ENCODE results near the gene HBA2. TPM values are rescaled to one million over a fixed set of nuclear protein-coding genes. Genes with fewer than 3 reads are reported as not detected.
"Not testable (repeated sequence)": the region's sequence is repeated elsewhere in the genome, so short reads cannot be mapped to it uniquely, and the experiment has no call there.

Gene HBA2
- total RNA-seq, 1 donor from 2014 or later, result 0.32 TPM

DNA sequence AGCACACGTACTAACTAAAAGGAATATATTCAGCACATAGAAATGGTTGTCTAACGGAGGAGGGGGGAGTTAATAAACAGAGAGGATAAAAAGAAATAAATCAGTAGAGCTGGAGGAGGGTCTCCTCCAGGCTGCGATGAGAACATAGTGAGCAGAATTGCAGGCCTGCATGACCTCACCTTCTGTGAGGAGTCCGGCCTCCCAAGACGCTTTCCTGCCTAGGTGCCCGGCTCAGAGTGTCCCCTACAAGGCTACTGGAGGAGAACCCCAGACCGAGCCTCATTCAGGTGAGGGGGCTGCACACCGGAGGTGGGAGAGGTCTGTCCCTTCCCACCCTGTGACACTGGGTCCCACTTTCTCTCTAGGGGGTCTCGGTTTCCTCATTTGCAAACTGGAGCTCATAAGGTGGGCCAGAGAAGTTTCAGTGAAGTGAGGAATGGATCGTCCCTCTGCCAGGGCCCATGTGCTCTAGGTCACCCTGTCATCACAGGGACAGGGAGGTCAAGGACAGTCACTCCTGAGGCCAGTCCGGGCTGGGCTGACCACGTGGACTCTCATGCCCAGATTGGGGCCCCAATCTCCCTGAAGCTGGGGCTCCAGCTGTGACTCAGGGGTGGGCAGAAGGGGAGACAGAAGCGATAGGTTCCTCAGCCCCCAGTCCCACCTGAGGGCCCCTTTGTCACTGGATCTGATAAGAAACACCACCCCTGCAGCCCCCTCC, 10.2 kb upstream of the HBA2 start:
- Mint-ChIP-seq H3K36me3 (ENCODE audit: low read depth) (no peaks in the 10 kb centered on the region), H3K9me3 (no peaks in the 10 kb centered on the region), H3K4me3 (ENCODE audit: low read depth) (no peak overlapping the region), H3K4me1 (ENCODE audit: low read depth) (no peaks in the 10 kb centered on the region), H3K27me3 (ENCODE audit: low read depth) (peaks cover 33% of the 10 kb centered on the region), H3K27ac (no peak overlapping the region)
- intact Hi-C loops (cut with micrococcal nuclease), result no loop called here
- DNase-seq (ENCODE audit: low spot score), result no peak

- not testable (repeated sequence) for DNase-seq (ENCODE audit: low spot score)
- H3K27me3 Mint-ChIP-seq (ENCODE audit: low read depth), result peaks cover 36% of the 10 kb centered on the region
Observed at GRCh38 chr16:163139-163538, 9.5 kb upstream of the HBA2 start.

DNA sequence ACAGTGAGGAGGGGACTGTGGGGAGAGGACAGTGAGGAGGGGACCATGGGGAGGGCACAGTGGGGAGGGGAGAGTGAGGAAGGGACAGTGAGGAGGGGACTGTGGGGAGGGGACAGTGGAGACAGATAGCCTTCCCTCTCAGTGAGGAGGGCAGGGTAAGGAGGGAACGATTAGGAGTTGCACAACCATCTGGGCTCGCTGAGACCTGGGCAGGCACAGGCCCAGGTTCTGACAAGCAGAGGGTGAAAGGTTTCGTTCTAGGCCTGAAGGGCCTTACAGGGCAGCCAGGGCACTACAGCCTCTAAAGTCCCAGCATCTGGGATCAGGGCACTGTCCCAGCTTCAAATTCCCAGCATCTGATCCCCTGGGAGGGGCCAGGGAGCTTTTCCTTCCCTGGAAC, 9.0 kb upstream of the HBA2 start:
- DNase-seq (ENCODE audit: low spot score); H3K9me3 Mint-ChIP-seq; H3K27ac Mint-ChIP-seq; H3K36me3 Mint-ChIP-seq (ENCODE audit: low read depth); H3K4me3 Mint-ChIP-seq (ENCODE audit: low read depth); H3K4me1 Mint-ChIP-seq (ENCODE audit: low read depth); intact Hi-C loops (cut with micrococcal nuclease): not testable (repeated sequence)
- H3K27me3 Mint-ChIP-seq (ENCODE audit: low read depth), result peaks cover 38% of the 10 kb centered on the region

More at GRCh38 chr16:163139-163538, 9.5 kb upstream of the HBA2 start:
- H3K27ac Mint-ChIP-seq; H3K4me1 Mint-ChIP-seq (ENCODE audit: low read depth); H3K9me3 Mint-ChIP-seq; H3K4me3 Mint-ChIP-seq (ENCODE audit: low read depth); intact Hi-C loops (cut with micrococcal nuclease); H3K36me3 Mint-ChIP-seq (ENCODE audit: low read depth): not testable (repeated sequence)

DNA sequence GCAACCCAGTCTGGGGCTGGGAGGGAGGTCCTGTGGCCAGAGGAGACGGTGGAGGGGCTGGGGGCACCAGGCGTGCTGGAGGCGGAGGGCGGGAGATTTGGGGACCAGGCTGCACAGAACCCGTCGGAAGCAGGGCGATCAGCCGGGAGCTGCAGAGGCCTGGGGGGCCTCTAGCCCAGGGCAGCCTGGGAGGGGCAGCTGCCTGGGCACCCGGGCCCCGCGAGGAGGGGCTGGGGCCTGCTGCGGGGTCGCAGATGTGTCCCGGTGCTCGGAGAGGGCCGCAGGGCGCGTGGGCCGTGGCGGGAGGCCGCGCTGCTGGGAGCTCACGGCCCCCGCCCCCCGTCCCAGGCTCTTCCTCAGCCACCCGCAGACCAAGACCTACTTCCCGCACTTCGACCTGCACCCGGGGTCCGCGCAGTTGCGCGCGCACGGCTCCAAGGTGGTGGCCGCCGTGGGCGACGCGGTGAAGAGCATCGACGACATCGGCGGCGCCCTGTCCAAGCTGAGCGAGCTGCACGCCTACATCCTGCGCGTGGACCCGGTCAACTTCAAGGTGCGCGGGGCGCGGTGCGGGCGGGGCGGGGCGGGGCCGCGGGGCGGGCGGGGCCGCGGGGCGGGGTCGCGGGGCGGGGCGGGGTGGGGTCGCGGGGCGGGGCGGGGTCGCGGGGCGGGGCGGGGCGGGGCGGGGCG, 8.4 kb upstream of the HBA2 start:
- H3K27ac Mint-ChIP-seq; H3K9me3 Mint-ChIP-seq; H3K36me3 Mint-ChIP-seq (ENCODE audit: low read depth); DNase-seq (ENCODE audit: low spot score); H3K4me1 Mint-ChIP-seq (ENCODE audit: low read depth); H3K4me3 Mint-ChIP-seq (ENCODE audit: low read depth); intact Hi-C loops (cut with micrococcal nuclease): not testable (repeated sequence)
- H3K27me3 Mint-ChIP-seq (ENCODE audit: low read depth), result peaks cover 40% of the 10 kb centered on the region

DNA sequence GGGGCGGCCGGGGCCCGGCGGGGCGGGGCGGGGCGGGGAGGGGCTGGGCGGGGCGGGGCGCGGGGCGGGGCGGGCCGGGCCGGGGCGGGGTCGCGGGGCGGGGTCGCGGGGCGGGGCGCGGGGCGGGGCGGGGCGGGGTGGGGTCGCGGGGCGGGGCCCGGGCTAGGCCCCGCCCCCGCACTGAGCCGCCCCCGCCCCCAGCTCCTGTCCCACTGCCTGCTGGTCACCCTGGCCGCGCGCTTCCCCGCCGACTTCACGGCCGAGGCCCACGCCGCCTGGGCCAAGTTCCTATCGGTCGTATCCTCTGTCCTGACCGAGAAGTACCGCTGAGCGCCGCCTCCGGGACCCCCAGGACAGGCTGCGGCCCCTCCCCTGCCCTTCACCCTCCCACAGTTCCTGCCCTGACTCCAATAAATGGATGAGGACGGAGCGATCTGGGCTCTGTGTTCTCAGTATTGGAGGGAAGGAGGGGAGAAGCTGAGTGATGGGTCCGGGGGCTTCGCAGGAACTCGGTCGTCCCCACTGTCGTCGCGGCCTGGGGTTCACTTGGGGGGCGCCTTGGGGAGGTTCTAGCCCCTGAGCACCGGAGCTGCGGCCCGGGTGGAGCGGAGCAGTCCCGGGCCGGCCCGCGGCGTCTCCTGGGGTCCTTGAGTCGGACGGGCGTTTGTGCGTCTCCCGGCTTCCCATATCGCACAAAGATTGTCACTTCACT, 7.7 kb upstream of the HBA2 start:
- H3K9me3 Mint-ChIP-seq, result no peaks in the 10 kb centered on the region
- H3K4me1 Mint-ChIP-seq (ENCODE audit: low read depth), result peaks cover 2% of the 10 kb centered on the region
- DNase-seq (ENCODE audit: low spot score), result no peak
- no peak overlapping the region for H3K4me3 Mint-ChIP-seq (ENCODE audit: low read depth)
- intact Hi-C loops (cut with micrococcal nuclease), result no loop called here
- no peak overlapping the region for H3K27ac Mint-ChIP-seq
- H3K36me3 Mint-ChIP-seq (ENCODE audit: low read depth), result no peaks in the 10 kb centered on the region
- H3K27me3 Mint-ChIP-seq (ENCODE audit: low read depth), result peaks cover 41% of the 10 kb centered on the region

GRCh38 chr16:165539-166374, 6.9 kb upstream of the HBA2 start, which contains the start of gene HBM:
TSS of gene HBM (plus strand) at chr16:165978. CDS start at chr16:165998, 20 bp downstream.
- Mint-ChIP-seq H3K27ac (no peak within 1 kb of the TSS), H3K4me1 (ENCODE audit: low read depth) (peaks cover 4% of the 10 kb centered on the region), H3K4me3 (ENCODE audit: low read depth) (no peak within 1 kb of the TSS), H3K27me3 (ENCODE audit: low read depth) (peaks cover 47% of the 10 kb centered on the region), H3K9me3 (no peaks in the 10 kb centered on the region), H3K36me3 (ENCODE audit: low read depth) (no peaks in the 10 kb centered on the region)
- no peak for DNase-seq (ENCODE audit: low spot score)
- intact Hi-C loops (cut with micrococcal nuclease), result no loop called here

DNA sequence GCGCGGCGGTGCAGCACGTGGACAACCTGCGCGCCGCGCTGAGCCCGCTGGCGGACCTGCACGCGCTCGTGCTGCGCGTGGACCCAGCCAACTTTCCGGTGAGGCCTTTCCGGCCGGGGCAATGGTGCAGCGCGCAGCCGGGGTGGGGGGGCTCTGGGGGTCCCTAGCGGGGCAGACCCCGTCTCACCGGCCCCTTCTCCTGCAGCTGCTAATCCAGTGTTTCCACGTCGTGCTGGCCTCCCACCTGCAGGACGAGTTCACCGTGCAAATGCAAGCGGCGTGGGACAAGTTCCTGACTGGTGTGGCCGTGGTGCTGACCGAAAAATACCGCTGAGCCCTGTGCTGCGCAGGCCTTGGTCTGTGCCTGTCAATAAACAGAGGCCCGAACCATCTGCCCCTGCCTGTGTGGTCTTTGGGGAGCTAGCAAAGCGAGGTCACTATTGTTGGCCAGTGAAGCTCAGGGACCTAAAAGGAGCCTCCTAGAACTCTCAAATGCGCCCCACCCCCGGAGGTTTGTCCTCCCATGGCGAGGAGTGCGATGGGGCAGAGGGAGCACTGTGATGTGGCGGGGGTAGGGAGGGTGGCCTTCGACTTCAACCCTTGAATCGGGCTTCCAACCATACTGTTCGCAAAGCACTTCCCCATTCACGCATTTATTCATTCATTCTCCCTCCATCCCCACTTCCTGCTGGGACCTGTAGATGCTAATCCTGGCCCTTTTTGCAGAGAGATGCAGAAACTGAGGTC, 6.1 kb upstream of the HBA2 start:
- peaks cover 4% of the 10 kb centered on the region for H3K4me1 Mint-ChIP-seq (ENCODE audit: low read depth)
- no peaks in the 10 kb centered on the region for H3K9me3 Mint-ChIP-seq
- no peak overlapping the region for H3K27ac Mint-ChIP-seq
- H3K36me3 Mint-ChIP-seq (ENCODE audit: low read depth), result no peaks in the 10 kb centered on the region
- intact Hi-C loops (cut with micrococcal nuclease), result no loop called here
- peaks cover 53% of the 10 kb centered on the region for H3K27me3 Mint-ChIP-seq (ENCODE audit: low read depth)
- H3K4me3 Mint-ChIP-seq (ENCODE audit: low read depth), result no peak overlapping the region
- DNase-seq (ENCODE audit: low spot score), result no peak

GRCh38 chr16:167122-167690, 5.5 kb upstream of the HBA2 start:
- H3K27me3 Mint-ChIP-seq (ENCODE audit: low read depth), result peaks cover 56% of the 10 kb centered on the region
- no peak overlapping the region for H3K27ac Mint-ChIP-seq
- no peak for DNase-seq (ENCODE audit: low spot score)
- peaks cover 4% of the 10 kb centered on the region for H3K4me1 Mint-ChIP-seq (ENCODE audit: low read depth)
- H3K36me3 Mint-ChIP-seq (ENCODE audit: low read depth), result no peaks in the 10 kb centered on the region
- H3K9me3 Mint-ChIP-seq, result no peaks in the 10 kb centered on the region
- no peak overlapping the region for H3K4me3 Mint-ChIP-seq (ENCODE audit: low read depth)
- intact Hi-C loops (cut with micrococcal nuclease), result no loop called here

- no peaks in the 10 kb centered on the region for H3K36me3 Mint-ChIP-seq (ENCODE audit: low read depth)
- intact Hi-C loops (cut with micrococcal nuclease), result no loop called here
- peaks cover 57% of the 10 kb centered on the region for H3K27me3 Mint-ChIP-seq (ENCODE audit: low read depth)
- H3K4me3 Mint-ChIP-seq (ENCODE audit: low read depth), result no peak overlapping the region
- DNase-seq (ENCODE audit: low spot score), result no peak
- H3K9me3 Mint-ChIP-seq, result no peaks in the 10 kb centered on the region
- peaks cover 4% of the 10 kb centered on the region for H3K4me1 Mint-ChIP-seq (ENCODE audit: low read depth)
- H3K27ac Mint-ChIP-seq, result no peak overlapping the region
Observed at GRCh38 chr16:168424-168823, 4.3 kb upstream of the HBA2 start.

GRCh38 chr16:169014-169413, 3.7 kb upstream of the HBA2 start:
- intact Hi-C loops (cut with micrococcal nuclease), result no loop called here
- H3K9me3 Mint-ChIP-seq, result no peaks in the 10 kb centered on the region
- peaks cover 58% of the 10 kb centered on the region for H3K27me3 Mint-ChIP-seq (ENCODE audit: low read depth)
- no peak overlapping the region for H3K4me3 Mint-ChIP-seq (ENCODE audit: low read depth)
- no peak for DNase-seq (ENCODE audit: low spot score)
- H3K36me3 Mint-ChIP-seq (ENCODE audit: low read depth), result no peaks in the 10 kb centered on the region
- no peak overlapping the region for H3K27ac Mint-ChIP-seq
- H3K4me1 Mint-ChIP-seq (ENCODE audit: low read depth), result peaks cover 6% of the 10 kb centered on the region

GRCh38 chr16:170088-170507, 2.6 kb upstream of the HBA2 start:
- H3K4me3 Mint-ChIP-seq (ENCODE audit: low read depth); intact Hi-C loops (cut with micrococcal nuclease); H3K9me3 Mint-ChIP-seq; DNase-seq (ENCODE audit: low spot score); H3K27ac Mint-ChIP-seq; H3K36me3 Mint-ChIP-seq (ENCODE audit: low read depth): not testable (repeated sequence)
- Mint-ChIP-seq H3K27me3 (ENCODE audit: low read depth) (peaks cover 67% of the 10 kb centered on the region), H3K4me1 (ENCODE audit: low read depth) (peaks cover 11% of the 10 kb centered on the region)

- Mint-ChIP-seq H3K27me3 (ENCODE audit: low read depth) (peaks cover 69% of the 10 kb centered on the region), H3K9me3 (no peaks in the 10 kb centered on the region), H3K27ac (no peak overlapping the region), H3K4me3 (ENCODE audit: low read depth) (no peak overlapping the region), H3K4me1 (ENCODE audit: low read depth) (peaks cover 11% of the 10 kb centered on the region), H3K36me3 (ENCODE audit: low read depth) (no peaks in the 10 kb centered on the region)
- DNase-seq (ENCODE audit: low spot score), result no peak
- intact Hi-C loops (cut with micrococcal nuclease), result no loop called here
Observed at GRCh38 chr16:170788-171187, 1.9 kb upstream of the HBA2 start.

Measured in activated T-helper 2 cell treated with anti-CD3 and anti-CD28 coated beads, Interferon-gamma antibody, Interleukin-2, Interleukin-4, amounts not matched to agents 10 μg/mL and 5 μg/mL and 100 μg/mL, durations not matched to agents 14 hours and 24 hours and 36 hours (primary cell).